Nephron progenitor cell (in vitro differentiated cells): ENCODE measurements around the gene IGFBP3.

Experiments
- DNase-seq: peaks from one replicate; pipeline ENCODE4 v3.0.0; 2021
- H3K27ac Mint-ChIP-seq: 2 replicates; pipeline ENCODE4 v1.8.0; 2021; ENCODE audit warnings: mild to moderate bottlenecking, moderate library complexity, mixed read lengths
- H3K27me3 Mint-ChIP-seq: 2 replicates; pipeline ENCODE4 v1.8.0; 2021; ENCODE audit warnings: mild to moderate bottlenecking, low read depth, mixed read lengths; ENCODE audit not compliant: poor library complexity
- H3K36me3 Mint-ChIP-seq: 2 replicates; pipeline ENCODE4 v1.8.0; 2021; ENCODE audit warnings: low read depth, mixed read lengths
- H3K4me1 Mint-ChIP-seq: 2 replicates; pipeline ENCODE4 v1.8.0; 2021; ENCODE audit warnings: mixed read lengths
- H3K4me3 Mint-ChIP-seq: 2 replicates; pipeline ENCODE4 v1.8.0; 2021; ENCODE audit warnings: mild to moderate bottlenecking, moderate library complexity, mixed read lengths
- H3K9me3 Mint-ChIP-seq: 2 replicates; pipeline ENCODE4 v1.8.0; 2021; ENCODE audit warnings: mild to moderate bottlenecking, moderate library complexity, mixed read lengths
- CTCF ChIP-seq: fragments of 200-600 bp; sonication (generic); IDR thresholded peaks from 2 replicates; pipeline ENCODE4 v1.5.0; 2021; ENCODE audit warnings: antibody characterized with exemption

IGFBP3 gene

GRCh38 chr7:45917064-45917463 lies 4.0 kb downstream of the IGFBP3 start:
- Mint-ChIP-seq H3K4me1 (peaks cover 17% of the 10 kb centered on the region), H3K27me3 (peaks cover 66% of the 10 kb centered on the region), H3K4me3 (no peak overlapping the region), H3K9me3 (no peaks in the 10 kb centered on the region), H3K27ac (no peak overlapping the region), H3K36me3 (peaks cover 30% of the 10 kb centered on the region)
- no peak for TF ChIP-seq CTCF
- DNase-seq, result no peak

- no peak overlapping the region for H3K27ac Mint-ChIP-seq
- no peak for DNase-seq
- H3K9me3 Mint-ChIP-seq, result no peaks in the 10 kb centered on the region
- H3K36me3 Mint-ChIP-seq, result peaks cover 34% of the 10 kb centered on the region
- peaks cover 58% of the 10 kb centered on the region for H3K27me3 Mint-ChIP-seq
- H3K4me1 Mint-ChIP-seq, result peaks cover 11% of the 10 kb centered on the region
- TF ChIP-seq CTCF, result no peak
- H3K4me3 Mint-ChIP-seq, result no peak overlapping the region
These were observed 5.5 kb downstream of the IGFBP3 start for GRCh38 chr7:45915606-45916005.

- no peak overlapping the region for H3K27ac Mint-ChIP-seq
- no peak for DNase-seq
- peaks cover 34% of the 10 kb centered on the region for H3K36me3 Mint-ChIP-seq
- H3K9me3 Mint-ChIP-seq, result no peaks in the 10 kb centered on the region
- peaks cover 51% of the 10 kb centered on the region for H3K27me3 Mint-ChIP-seq
- H3K4me1 Mint-ChIP-seq, result peaks cover 6% of the 10 kb centered on the region
- no peak overlapping the region for H3K4me3 Mint-ChIP-seq
- no peak for TF ChIP-seq CTCF
These were observed 6.2 kb downstream of the IGFBP3 start for GRCh38 chr7:45914911-45915310.

DNA sequence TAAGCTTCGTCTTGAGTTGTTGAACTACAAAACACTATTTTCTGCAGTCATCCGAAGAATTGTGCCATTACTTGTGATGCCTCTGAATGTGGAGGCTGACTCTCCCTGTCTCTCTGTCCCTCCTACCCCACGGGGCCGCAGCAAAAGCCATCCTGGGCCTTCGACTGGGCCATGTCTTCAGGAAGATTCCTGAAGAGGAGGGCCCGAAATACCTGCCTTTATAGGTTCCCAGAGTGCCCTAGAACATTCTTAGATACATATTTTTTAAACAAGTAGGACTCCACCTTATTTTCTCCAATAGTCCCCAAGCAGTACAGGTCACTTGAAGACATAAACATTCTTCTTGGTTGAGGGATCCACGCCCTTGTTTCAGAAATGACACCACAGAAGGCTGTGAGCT lies 8.1 kb downstream of the IGFBP3 start:
- TF ChIP-seq CTCF, result no peak
- Mint-ChIP-seq H3K4me1 (peaks cover 4% of the 10 kb centered on the region), H3K27me3 (peaks cover 31% of the 10 kb centered on the region), H3K4me3 (no peak overlapping the region), H3K9me3 (peaks cover 6% of the 10 kb centered on the region), H3K36me3 (peaks cover 43% of the 10 kb centered on the region), H3K27ac (no peak overlapping the region)
- DNase-seq, result no peak

DNA sequence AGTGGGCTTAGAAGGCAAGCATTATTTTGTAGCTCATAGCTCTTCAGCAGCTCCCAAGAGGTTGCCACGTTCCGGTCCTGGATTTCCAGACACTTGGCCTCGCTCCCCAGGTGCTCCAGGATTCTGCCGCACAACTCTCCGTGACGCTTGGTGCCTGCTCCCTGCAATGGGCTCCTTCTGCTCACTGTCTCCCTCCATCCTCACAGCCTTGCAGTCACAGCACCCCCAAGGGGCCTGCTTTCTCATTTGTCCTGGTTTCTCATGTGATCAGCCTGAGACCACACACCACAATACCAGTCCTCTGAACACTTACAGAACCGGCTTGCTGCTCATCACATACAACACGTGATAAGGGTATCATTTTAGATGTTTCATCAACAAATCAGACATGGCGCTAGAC lies 9.8 kb downstream of the IGFBP3 start:
- Mint-ChIP-seq H3K27me3 (peaks cover 17% of the 10 kb centered on the region), H3K36me3 (peaks cover 38% of the 10 kb centered on the region), H3K9me3 (peaks cover 13% of the 10 kb centered on the region), H3K4me3 (no peak overlapping the region), H3K27ac (no peak overlapping the region), H3K4me1 (no peaks in the 10 kb centered on the region)
- DNase-seq, result no peak
- no peak for TF ChIP-seq CTCF

DNA sequence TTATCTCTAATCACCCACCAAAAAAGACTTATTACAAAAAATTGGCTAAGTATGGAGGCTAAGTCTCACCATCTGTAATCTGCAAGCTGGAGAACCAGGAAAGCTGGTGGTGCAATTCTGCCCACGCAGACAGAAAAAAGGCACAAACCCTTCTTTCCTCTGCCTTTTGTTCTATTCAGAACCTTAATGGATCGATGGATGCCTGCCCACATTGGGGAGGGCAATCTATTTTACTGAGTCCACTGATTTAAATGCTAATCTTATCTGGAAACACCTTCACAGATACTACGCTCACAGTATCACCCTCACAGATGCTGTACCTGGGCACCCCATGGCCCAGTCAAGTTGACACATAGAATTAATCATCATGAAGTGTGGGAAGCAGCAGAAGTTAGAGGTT lies 10.2 kb downstream of the IGFBP3 start:
- Mint-ChIP-seq H3K4me3 (no peak overlapping the region), H3K36me3 (peaks cover 33% of the 10 kb centered on the region), H3K4me1 (no peaks in the 10 kb centered on the region), H3K27ac (no peak overlapping the region), H3K27me3 (peaks cover 12% of the 10 kb centered on the region), H3K9me3 (peaks cover 17% of the 10 kb centered on the region)
- no peak for TF ChIP-seq CTCF
- DNase-seq, result no peak
